PFSK-1 (cell line): ENCODE results near the gene FER1L5.

Experiments
- POLR2AphosphoS5 ChIP-seq: IDR thresholded peaks from 2 replicates; pipeline ENCODE4 v1.6.1; 2012; ENCODE audit warnings: low read depth, mild to moderate bottlenecking, control low read depth, low read length, moderate library complexity
- SIN3A ChIP-seq: IDR thresholded peaks from 2 replicates; pipeline ENCODE4 v1.6.1; 2012; ENCODE audit warnings: mild to moderate bottlenecking, low read length, moderate library complexity, borderline replicate concordance; ENCODE audit not compliant: insufficient read depth
- TAF1 ChIP-seq: IDR thresholded peaks from 2 replicates; pipeline ENCODE4 v1.6.1; 2012; ENCODE audit warnings: low read length, control low read depth, borderline replicate concordance; ENCODE audit not compliant: insufficient read depth
- TF ChIP-seq, protein P1 (sequence below), 2 experiments: IDR thresholded peaks; 2 replicates each; pipeline versions ENCODE4 v1.6.1 to v1.8.0; 2011 to 2012; ENCODE audit warnings: low read depth in 2 of 2, low read length in 2 of 2, control low read depth in 1 of 2, inconsistent platforms in 1 of 2, mild to moderate bottlenecking in 1 of 2, moderate library complexity in 1 of 2; ENCODE audit not compliant: insufficient read depth in 1 of 2

DNA sequence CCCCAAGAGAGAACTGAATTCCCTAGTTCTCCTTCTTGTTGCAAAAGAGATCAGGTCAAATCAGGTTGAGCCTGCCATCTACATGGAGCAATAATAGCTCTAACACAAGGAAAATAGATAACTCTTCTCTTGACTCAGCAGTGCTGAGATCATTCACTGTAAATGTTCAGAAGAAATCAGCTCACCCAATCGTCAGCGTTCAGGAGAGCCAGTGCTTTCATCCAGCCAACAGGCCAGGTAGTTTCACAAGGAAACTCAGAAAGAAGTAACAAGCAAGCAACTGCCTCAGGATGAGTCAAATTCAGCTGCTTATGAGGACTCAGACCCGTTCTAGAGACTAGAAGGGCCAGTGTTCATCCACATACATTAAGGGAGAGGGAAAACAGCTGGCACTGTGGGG, 91.4 kb downstream of the FER1L5 start:
- no peak for TF ChIP-seq TAF1
- no peak for TF ChIP-seq POLR2AphosphoS5
- TF ChIP-seq, protein P1, sequence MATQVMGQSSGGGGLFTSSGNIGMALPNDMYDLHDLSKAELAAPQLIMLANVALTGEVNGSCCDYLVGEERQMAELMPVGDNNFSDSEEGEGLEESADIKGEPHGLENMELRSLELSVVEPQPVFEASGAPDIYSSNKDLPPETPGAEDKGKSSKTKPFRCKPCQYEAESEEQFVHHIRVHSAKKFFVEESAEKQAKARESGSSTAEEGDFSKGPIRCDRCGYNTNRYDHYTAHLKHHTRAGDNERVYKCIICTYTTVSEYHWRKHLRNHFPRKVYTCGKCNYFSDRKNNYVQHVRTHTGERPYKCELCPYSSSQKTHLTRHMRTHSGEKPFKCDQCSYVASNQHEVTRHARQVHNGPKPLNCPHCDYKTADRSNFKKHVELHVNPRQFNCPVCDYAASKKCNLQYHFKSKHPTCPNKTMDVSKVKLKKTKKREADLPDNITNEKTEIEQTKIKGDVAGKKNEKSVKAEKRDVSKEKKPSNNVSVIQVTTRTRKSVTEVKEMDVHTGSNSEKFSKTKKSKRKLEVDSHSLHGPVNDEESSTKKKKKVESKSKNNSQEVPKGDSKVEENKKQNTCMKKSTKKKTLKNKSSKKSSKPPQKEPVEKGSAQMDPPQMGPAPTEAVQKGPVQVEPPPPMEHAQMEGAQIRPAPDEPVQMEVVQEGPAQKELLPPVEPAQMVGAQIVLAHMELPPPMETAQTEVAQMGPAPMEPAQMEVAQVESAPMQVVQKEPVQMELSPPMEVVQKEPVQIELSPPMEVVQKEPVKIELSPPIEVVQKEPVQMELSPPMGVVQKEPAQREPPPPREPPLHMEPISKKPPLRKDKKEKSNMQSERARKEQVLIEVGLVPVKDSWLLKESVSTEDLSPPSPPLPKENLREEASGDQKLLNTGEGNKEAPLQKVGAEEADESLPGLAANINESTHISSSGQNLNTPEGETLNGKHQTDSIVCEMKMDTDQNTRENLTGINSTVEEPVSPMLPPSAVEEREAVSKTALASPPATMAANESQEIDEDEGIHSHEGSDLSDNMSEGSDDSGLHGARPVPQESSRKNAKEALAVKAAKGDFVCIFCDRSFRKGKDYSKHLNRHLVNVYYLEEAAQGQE (IDR thresholded peaks at IDR 0.05; ENCODE audit: insufficient read depth in 1 of 2, low read depth in 2 of 2, low read length in 2 of 2) = no peak
- no peak for TF ChIP-seq SIN3A
